OCI-LY1 (cell line): Measurements from ENCODE around the gene SLC19A1.

Source experiments
- CTCF ChIP-seq: fragments of 200-600 bp; sonication (generic), shearing (Covaris generic); IDR thresholded peaks from 2 replicates; pipeline ENCODE4 v1.5.1; 2017; ENCODE audit warnings: mild to moderate bottlenecking, antibody characterized with exemption, low read length, moderate library complexity, mixed read lengths
- EZH2 ChIP-seq: fragments of 200-600 bp; sonication (generic), shearing (Covaris generic); IDR thresholded peaks from 2 replicates; pipeline ENCODE4 v1.8.0; 2017; ENCODE audit warnings: borderline replicate concordance, mixed run types, mild to moderate bottlenecking, antibody characterized with exemption, low read length, moderate library complexity, mixed read lengths

GRCh38 chr21:45549626-45550463, 7.6 kb upstream of the SLC19A1 start:
- TF ChIP-seq CTCF, result no peak
- no peak for TF ChIP-seq EZH2
